HepG2 (cell line): Measurements from ENCODE around the gene HEATR1. TPM values are rescaled to one million over a fixed set of nuclear protein-coding genes. Genes with fewer than 3 reads are reported as not detected.

ENCODE experiments used
- MAFK ChIP-seq, 2 experiments: IDR thresholded peaks in 1 of 2; conservative IDR thresholded peaks in 1 of 2; 2 replicates each; pipeline ENCODE4 v1.6.1; 2011; ENCODE audit warnings: improper control_type of control experiment in 2 of 2, low read length in 2 of 2
- MED8 ChIP-seq: sonication (generic); formaldehyde crosslinking; IDR thresholded peaks from 2 replicates; pipeline ENCODE4 v1.8.1; 2023; ENCODE audit warnings: mild to moderate bottlenecking, missing genetic modification reagents; ENCODE audit not compliant: insufficient replicate concordance
- PITX1 ChIP-seq: sonication (generic); formaldehyde crosslinking; IDR thresholded peaks from 2 replicates; pipeline ENCODE4 v1.5.1; 2020; ENCODE audit warnings: mild to moderate bottlenecking, missing genetic modification reagents
- TEAD2 ChIP-seq: sonication (generic); formaldehyde crosslinking; IDR thresholded peaks from 2 replicates; pipeline ENCODE4 v1.9.0; 2021; ENCODE audit warnings: missing genetic modification reagents
- ZBTB49 ChIP-seq: sonication (generic); formaldehyde crosslinking; IDR thresholded peaks from 2 replicates; pipeline ENCODE4 v1.4.0; 2020; ENCODE audit warnings: missing genetic modification reagents, borderline replicate concordance
- ZNF281 ChIP-seq: sonication (generic); formaldehyde crosslinking; IDR thresholded peaks from 2 replicates; pipeline ENCODE4 v1.4.0; 2020; ENCODE audit warnings: missing genetic modification reagents, borderline replicate concordance
- ZNF615 ChIP-seq: sonication (generic); formaldehyde crosslinking; IDR thresholded peaks from 2 replicates; pipeline ENCODE4 v1.5.0; 2020; ENCODE audit warnings: mild to moderate bottlenecking, missing genetic modification reagents, borderline replicate concordance
- ZNF772 ChIP-seq: sonication (generic); formaldehyde crosslinking; IDR thresholded peaks from 2 replicates; pipeline ENCODE4 v1.5.0; 2020; ENCODE audit warnings: mild to moderate bottlenecking, missing genetic modification reagents
- polyA plus RNA-seq, 8 experiments: library from polyadenylated mRNA; depleted of rRNA in 3 of 8; stranded (reverse) in 7 of 8; unstranded in 1 of 8; fragments of >200 nt; fragmentation: Illumina TruSeq in 4 of 8; extraction: Trizol in 4 of 8; gene quantifications; 2 replicates each; pipeline versions ENCODE4 v1.2.1 to v1.2.3, GENCODE V29; 2011 to 2016; ENCODE audit warnings: low read depth in 4 of 8, missing spikeins in 1 of 8, mixed read lengths in 1 of 8; ENCODE audit not compliant: insufficient read depth in 1 of 8
- total RNA-seq, 5 experiments: library from RNA; depleted of rRNA; stranded (reverse); fragments of >200 nt; fragmentation: Illumina TruSeq; extraction: Trizol; gene quantifications; 2 replicates each; pipeline ENCODE4 v1.2.3, GENCODE V29; 2016; ENCODE audit warnings: low read depth in 1 of 5
- TF ChIP-seq, protein P1 (sequence below): sonication (generic); formaldehyde crosslinking; conservative IDR thresholded peaks from 2 replicates; pipeline ENCODE4 v1.4.0; 2020; ENCODE audit warnings: mild to moderate bottlenecking, missing genetic modification reagents, moderate library complexity
- TF ChIP-seq, protein P2 (sequence below): sonication (generic); formaldehyde crosslinking; IDR thresholded peaks from 2 replicates; pipeline ENCODE4 v1.5.0; 2020; ENCODE audit warnings: mild to moderate bottlenecking, missing genetic modification reagents, borderline replicate concordance
- TF ChIP-seq, protein P3 (sequence below): sonication (generic); formaldehyde crosslinking; IDR thresholded peaks from 2 replicates; pipeline ENCODE4 v1.4.0; 2020; ENCODE audit warnings: missing genetic modification reagents, borderline replicate concordance

The HEATR1 gene
- total and polyA plus RNA-seq, 2 of the 13 experiments (the other 11 are each of a cell fraction or from before 2014, with no cell fraction given): 10.2 to 45.8 TPM

GRCh38 chr1:236516929-236517704, 87.2 kb downstream of the HEATR1 start (continued):
- TF ChIP-seq, protein P1, sequence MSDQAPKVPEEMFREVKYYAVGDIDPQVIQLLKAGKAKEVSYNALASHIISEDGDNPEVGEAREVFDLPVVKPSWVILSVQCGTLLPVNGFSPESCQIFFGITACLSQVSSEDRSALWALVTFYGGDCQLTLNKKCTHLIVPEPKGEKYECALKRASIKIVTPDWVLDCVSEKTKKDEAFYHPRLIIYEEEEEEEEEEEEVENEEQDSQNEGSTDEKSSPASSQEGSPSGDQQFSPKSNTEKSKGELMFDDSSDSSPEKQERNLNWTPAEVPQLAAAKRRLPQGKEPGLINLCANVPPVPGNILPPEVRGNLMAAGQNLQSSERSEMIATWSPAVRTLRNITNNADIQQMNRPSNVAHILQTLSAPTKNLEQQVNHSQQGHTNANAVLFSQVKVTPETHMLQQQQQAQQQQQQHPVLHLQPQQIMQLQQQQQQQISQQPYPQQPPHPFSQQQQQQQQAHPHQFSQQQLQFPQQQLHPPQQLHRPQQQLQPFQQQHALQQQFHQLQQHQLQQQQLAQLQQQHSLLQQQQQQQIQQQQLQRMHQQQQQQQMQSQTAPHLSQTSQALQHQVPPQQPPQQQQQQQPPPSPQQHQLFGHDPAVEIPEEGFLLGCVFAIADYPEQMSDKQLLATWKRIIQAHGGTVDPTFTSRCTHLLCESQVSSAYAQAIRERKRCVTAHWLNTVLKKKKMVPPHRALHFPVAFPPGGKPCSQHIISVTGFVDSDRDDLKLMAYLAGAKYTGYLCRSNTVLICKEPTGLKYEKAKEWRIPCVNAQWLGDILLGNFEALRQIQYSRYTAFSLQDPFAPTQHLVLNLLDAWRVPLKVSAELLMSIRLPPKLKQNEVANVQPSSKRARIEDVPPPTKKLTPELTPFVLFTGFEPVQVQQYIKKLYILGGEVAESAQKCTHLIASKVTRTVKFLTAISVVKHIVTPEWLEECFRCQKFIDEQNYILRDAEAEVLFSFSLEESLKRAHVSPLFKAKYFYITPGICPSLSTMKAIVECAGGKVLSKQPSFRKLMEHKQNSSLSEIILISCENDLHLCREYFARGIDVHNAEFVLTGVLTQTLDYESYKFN (CRISPR knock-in tag): peak; percentile 69
- TF ChIP-seq MED8 (CRISPR knock-in tag): no peak
- TF ChIP-seq ZNF281: no peak
- TF ChIP-seq PITX1 (CRISPR knock-in tag): no peak
- TF ChIP-seq, protein P2, sequence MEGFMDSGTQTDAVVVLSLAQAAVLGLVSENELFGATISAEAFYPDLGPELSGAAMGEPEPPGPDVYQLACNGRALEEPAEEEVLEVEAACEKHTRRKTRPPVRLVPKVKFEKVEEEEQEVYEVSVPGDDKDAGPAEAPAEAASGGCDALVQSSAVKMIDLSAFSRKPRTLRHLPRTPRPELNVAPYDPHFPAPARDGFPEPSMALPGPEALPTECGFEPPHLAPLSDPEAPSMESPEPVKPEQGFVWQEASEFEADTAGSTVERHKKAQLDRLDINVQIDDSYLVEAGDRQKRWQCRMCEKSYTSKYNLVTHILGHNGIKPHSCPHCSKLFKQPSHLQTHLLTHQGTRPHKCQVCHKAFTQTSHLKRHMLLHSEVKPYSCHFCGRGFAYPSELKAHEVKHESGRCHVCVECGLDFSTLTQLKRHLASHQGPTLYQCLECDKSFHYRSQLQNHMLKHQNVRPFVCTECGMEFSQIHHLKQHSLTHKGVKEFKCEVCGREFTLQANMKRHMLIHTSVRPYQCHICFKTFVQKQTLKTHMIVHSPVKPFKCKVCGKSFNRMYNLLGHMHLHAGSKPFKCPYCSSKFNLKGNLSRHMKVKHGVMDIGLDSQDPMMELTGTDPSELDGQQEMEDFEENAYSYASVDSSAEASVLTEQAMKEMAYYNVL: peak; percentile 38; the same call in 1 of the 2 replicates
- no peak for TF ChIP-seq ZBTB49 (CRISPR knock-in tag)
- TF ChIP-seq, protein P3, sequence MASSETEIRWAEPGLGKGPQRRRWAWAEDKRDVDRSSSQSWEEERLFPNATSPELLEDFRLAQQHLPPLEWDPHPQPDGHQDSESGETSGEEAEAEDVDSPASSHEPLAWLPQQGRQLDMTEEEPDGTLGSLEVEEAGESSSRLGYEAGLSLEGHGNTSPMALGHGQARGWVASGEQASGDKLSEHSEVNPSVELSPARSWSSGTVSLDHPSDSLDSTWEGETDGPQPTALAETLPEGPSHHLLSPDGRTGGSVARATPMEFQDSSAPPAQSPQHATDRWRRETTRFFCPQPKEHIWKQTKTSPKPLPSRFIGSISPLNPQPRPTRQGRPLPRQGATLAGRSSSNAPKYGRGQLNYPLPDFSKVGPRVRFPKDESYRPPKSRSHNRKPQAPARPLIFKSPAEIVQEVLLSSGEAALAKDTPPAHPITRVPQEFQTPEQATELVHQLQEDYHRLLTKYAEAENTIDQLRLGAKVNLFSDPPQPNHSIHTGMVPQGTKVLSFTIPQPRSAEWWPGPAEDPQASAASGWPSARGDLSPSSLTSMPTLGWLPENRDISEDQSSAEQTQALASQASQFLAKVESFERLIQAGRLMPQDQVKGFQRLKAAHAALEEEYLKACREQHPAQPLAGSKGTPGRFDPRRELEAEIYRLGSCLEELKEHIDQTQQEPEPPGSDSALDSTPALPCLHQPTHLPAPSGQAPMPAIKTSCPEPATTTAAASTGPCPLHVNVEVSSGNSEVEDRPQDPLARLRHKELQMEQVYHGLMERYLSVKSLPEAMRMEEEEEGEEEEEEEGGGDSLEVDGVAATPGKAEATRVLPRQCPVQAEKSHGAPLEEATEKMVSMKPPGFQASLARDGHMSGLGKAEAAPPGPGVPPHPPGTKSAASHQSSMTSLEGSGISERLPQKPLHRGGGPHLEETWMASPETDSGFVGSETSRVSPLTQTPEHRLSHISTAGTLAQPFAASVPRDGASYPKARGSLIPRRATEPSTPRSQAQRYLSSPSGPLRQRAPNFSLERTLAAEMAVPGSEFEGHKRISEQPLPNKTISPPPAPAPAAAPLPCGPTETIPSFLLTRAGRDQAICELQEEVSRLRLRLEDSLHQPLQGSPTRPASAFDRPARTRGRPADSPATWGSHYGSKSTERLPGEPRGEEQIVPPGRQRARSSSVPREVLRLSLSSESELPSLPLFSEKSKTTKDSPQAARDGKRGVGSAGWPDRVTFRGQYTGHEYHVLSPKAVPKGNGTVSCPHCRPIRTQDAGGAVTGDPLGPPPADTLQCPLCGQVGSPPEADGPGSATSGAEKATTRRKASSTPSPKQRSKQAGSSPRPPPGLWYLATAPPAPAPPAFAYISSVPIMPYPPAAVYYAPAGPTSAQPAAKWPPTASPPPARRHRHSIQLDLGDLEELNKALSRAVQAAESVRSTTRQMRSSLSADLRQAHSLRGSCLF (CRISPR knock-in tag): no peak
- TF ChIP-seq MAFK (conservative IDR thresholded peaks at IDR 0.05 in 1 of 2, IDR thresholded peaks at IDR 0.05 in 1 of 2; ENCODE audit: low read length in 2 of 2): no peak
- no peak for TF ChIP-seq TEAD2 (CRISPR knock-in tag)
- no peak for TF ChIP-seq ZNF615 (CRISPR knock-in tag)
- no peak for TF ChIP-seq ZNF772
